ENCODE data around the gene LOXHD1.

DNA sequence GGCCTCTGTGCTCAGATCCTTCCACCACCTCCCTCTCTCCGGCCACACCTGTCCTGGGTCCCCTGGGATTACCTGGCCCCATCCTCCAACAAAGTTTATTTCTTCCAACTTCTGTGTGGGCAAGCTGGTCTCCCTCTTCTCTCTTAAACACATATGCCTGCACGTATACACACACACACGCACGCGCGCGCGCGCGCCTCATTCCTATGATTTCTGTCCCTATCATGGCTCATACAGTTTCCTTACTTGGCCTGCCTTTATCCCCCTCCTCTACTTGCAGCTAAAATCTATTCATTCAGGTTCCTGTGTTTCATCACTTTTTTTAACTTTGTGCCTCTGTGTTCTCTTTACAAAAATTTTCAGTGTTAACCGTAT, 96.4 kb downstream of the LOXHD1 start:
- TF ChIP-seq, protein P1, sequence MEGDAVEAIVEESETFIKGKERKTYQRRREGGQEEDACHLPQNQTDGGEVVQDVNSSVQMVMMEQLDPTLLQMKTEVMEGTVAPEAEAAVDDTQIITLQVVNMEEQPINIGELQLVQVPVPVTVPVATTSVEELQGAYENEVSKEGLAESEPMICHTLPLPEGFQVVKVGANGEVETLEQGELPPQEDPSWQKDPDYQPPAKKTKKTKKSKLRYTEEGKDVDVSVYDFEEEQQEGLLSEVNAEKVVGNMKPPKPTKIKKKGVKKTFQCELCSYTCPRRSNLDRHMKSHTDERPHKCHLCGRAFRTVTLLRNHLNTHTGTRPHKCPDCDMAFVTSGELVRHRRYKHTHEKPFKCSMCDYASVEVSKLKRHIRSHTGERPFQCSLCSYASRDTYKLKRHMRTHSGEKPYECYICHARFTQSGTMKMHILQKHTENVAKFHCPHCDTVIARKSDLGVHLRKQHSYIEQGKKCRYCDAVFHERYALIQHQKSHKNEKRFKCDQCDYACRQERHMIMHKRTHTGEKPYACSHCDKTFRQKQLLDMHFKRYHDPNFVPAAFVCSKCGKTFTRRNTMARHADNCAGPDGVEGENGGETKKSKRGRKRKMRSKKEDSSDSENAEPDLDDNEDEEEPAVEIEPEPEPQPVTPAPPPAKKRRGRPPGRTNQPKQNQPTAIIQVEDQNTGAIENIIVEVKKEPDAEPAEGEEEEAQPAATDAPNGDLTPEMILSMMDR (IDR thresholded peaks at IDR 0.05) = no peak
- no peak for TF ChIP-seq ZFX (IDR thresholded peaks at IDR 0.05; ENCODE audit: borderline replicate concordance)
